IPS-NIHi7 (cell line): ENCODE measurements around the gene MED28.

Source experiments
- DNase-seq: peaks from one replicate; pipeline ENCODE4 v3.0.0; 2012; ENCODE audit warnings: mixed read lengths; ENCODE audit errors: extremely low spot score

Gene MED28

DNA sequence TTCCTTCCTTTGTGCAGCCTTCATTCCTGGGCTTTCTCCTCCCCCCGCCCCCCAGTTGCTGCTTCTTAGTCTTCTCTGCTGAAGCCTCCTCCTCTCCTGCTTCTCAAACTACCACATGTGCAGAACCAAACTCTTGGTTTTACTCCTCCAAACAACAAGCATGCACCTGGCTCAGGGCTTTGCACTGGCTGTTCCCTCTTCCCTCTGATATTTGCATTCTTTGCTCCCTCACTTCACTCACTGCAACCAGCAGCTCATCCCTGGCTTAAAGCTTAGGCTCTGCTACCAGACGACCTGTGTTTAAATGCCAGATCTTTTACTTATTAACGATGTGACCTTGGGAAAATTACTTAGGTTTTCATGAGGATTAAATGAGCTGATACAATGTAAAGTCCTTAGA, 51.4 kb downstream of the MED28 start:
- no peak for DNase-seq

DNA sequence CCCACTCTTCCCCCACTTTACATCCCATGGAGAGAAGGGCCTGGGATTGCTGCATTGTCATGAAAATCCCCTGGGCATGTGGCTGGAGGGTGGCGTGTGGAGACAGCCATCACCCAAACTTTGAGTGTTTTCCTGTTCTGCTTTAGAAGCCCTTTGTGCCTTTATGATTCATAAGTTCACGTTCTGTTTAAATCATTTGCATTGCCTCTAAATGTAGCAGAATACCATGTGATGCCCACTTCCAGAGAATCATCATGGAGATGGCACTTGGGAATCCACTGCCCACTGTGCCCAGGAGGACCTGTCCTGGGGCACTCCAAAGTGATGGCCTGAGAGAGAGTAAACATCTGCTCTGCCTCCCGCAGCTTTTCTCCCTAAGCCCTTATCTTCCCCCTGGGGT, 52.8 kb downstream of the MED28 start:
- DNase-seq, result no peak

DNA sequence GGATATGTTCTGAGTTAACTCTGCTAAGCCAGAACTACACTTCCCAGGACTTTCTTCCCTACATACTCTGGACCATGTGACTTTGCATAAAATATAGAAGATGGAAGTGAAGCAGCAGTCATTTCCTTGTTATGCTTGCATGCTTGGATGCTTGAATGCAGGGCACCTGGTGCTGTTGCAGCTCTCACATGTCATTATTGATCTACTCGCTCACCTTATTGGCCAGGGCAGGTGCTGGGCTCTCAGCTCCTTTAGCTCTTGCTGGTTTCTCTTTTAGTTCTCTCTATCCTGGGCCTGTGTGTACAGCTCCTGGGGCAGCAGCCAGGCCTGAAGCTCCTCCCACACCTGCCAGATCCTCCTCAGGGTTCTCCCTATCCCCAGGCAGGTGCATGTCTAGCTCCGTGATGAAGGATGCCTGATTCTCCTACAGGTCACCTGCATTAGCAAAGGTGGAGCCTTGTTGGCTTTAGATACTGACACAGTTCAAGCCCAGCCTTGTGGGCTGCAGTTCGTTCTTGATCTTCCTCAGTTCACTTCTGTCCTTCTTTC, 53.3 kb downstream of the MED28 start:
- DNase-seq, result no peak

GRCh38 chr4:17670423-17670822, 56.0 kb downstream of the MED28 start:
- no peak for DNase-seq

GRCh38 chr4:17680559-17681280, 66.3 kb downstream of the MED28 start:
- no peak for DNase-seq

DNA sequence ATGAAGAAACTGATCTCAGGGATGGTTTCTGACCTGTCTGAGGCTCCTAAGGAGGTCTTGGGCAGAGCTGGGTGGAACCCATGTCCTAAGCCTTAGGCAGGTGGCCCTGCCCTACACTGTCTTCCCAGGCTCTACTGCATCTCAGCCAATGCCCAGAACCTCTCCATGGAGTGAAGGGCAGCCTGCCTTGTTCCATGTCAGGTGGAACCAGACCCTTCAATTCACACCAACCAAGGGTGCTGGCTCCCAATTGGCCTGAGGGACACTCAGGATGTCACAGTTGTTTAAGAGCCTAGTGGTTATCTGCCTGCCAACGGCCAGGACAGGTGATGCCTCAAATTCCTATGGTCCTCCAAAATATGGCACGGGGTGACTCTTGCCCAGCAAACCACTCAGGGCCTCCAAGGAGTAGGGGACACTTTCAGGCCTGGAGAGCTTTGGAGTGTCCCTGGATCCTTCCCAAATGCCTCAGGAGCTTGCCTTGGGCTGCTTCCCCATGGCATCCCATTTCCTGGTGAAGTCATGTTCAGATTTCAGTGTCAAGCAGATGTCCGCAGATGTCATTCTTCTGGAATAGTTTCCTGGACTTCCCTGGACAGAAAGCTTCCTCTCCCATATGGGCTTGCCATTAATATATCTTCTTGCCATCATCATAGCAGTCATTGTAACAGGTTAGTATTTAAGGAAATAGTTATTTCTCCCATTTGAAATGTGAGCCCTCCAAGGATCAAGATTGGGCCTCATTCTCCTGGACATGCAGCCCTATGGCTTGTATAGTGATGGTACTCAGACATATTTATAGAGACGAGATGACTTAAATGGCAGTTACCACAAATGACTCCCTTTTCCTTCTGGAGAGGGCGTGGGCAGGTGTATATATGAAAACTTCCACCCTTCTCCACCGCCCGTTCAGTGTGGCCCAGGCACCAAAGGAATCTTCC, 67.1 kb downstream of the MED28 start:
- no peak for DNase-seq

DNA sequence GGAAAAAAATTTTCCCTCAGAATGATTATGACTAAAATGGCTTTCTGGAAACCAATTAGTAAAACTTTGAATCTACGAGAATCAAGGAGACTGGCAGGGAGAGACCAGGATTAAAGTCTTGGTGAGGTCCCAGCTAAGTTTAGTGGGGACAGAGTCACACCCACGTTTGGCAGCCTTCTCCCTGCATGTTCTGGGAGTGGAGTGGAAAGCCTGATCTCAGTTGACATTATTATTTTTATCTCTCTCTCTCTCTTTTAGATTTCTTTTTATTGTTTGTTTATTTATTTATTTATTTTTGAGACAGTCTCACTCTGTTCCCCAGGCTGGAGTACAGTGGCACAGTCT, 67.8 kb downstream of the MED28 start:
- DNase-seq, result no peak
